HepG2 (cell line): ENCODE measurements around the gene SPRYD4. TPM values are rescaled to one million over a fixed set of nuclear protein-coding genes. Genes with fewer than 3 reads are reported as not detected.

Source experiments
- KAT8 ChIP-seq: IDR thresholded peaks from 2 replicates; pipeline ENCODE4 v1.6.1; 2016; ENCODE audit warnings: missing genetic modification reagents, missing compliant biosample characterization
- MEF2D ChIP-seq: sonication (generic); formaldehyde crosslinking; IDR thresholded peaks from 2 replicates; pipeline ENCODE4 v1.5.1; 2020; ENCODE audit warnings: mild to moderate bottlenecking, missing genetic modification reagents
- NKX3-1 ChIP-seq: sonication (generic); formaldehyde crosslinking; IDR thresholded peaks from 2 replicates; pipeline ENCODE4 v1.5.0; 2020; ENCODE audit warnings: missing genetic modification reagents
- RFX1 ChIP-seq: fragments of 450-650 bp; IDR thresholded peaks from 2 replicates; pipeline ENCODE4 v1.6.1; 2017
- SNAPC2 ChIP-seq: sonication (generic); formaldehyde crosslinking; IDR thresholded peaks from 2 replicates; pipeline ENCODE4 v1.8.1; 2022; ENCODE audit warnings: mild to moderate bottlenecking, missing genetic modification reagents
- TBL1XR1 ChIP-seq: fragments of 150-350 bp; IDR thresholded peaks from 2 replicates; pipeline ENCODE4 v1.6.1; 2014; ENCODE audit warnings: borderline replicate concordance, low read length; ENCODE audit not compliant: partially characterized antibody
- U2AF2 ChIP-seq: fragments of 200-400 bp; formaldehyde crosslinking; IDR thresholded peaks from 2 replicates; pipeline ENCODE4 v1.6.1; 2017; ENCODE audit warnings: low read depth, mild to moderate bottlenecking, low read length
- ZBTB20 ChIP-seq: sonication (generic); formaldehyde crosslinking; IDR thresholded peaks from 2 replicates; pipeline ENCODE4 v1.8.1; 2023; ENCODE audit warnings: missing genetic modification reagents, low read depth, mild to moderate bottlenecking, borderline replicate concordance
- ZFY ChIP-seq: sonication (generic); formaldehyde crosslinking; IDR thresholded peaks from 2 replicates; pipeline ENCODE4 v1.4.0; 2020; ENCODE audit warnings: missing genetic modification reagents
- ZIK1 ChIP-seq: sonication (generic); formaldehyde crosslinking; IDR thresholded peaks from 2 replicates; pipeline ENCODE4 v1.5.0; 2020; ENCODE audit warnings: mild to moderate bottlenecking, low read depth, missing genetic modification reagents, borderline replicate concordance
- ZNF652 ChIP-seq: IDR thresholded peaks from 2 replicates; pipeline ENCODE4 v1.6.1; 2016; ENCODE audit warnings: low read depth, borderline replicate concordance
- polyA plus RNA-seq, 8 experiments: library from polyadenylated mRNA; depleted of rRNA in 3 of 8; stranded (reverse) in 7 of 8; unstranded in 1 of 8; fragments of >200 nt; fragmentation: Illumina TruSeq in 4 of 8; extraction: Trizol in 4 of 8; gene quantifications; 2 replicates each; pipeline versions ENCODE4 v1.2.1 to v1.2.3, GENCODE V29; 2011 to 2016; ENCODE audit warnings: low read depth in 4 of 8, missing spikeins in 1 of 8, mixed read lengths in 1 of 8; ENCODE audit not compliant: insufficient read depth in 1 of 8
- total RNA-seq, 5 experiments: library from RNA; depleted of rRNA; stranded (reverse); fragments of >200 nt; fragmentation: Illumina TruSeq; extraction: Trizol; gene quantifications; 2 replicates each; pipeline ENCODE4 v1.2.3, GENCODE V29; 2016; ENCODE audit warnings: low read depth in 1 of 5
- TF ChIP-seq, protein P1 (sequence below): sonication (generic); formaldehyde crosslinking; IDR thresholded peaks from 2 replicates; pipeline ENCODE4 v1.8.1; 2023; ENCODE audit warnings: missing genetic modification reagents, inconsistent platforms, borderline replicate concordance
- TF ChIP-seq, protein P2 (sequence below): sonication (generic); formaldehyde crosslinking; IDR thresholded peaks from 2 replicates; pipeline ENCODE4 v1.8.1; 2023; ENCODE audit warnings: mild to moderate bottlenecking, inconsistent platforms, moderate library complexity, missing genetic modification reagents, borderline replicate concordance
- TF ChIP-seq, protein P3 (sequence below): sonication (generic); formaldehyde crosslinking; IDR thresholded peaks from 2 replicates; pipeline ENCODE4 v1.8.0; 2022; ENCODE audit warnings: mild to moderate bottlenecking, missing genetic modification reagents, moderate library complexity
- TF ChIP-seq, protein P4 (sequence below): sonication (generic); formaldehyde crosslinking; IDR thresholded peaks from 2 replicates; pipeline ENCODE4 v1.4.0; 2020; ENCODE audit warnings: missing genetic modification reagents
- TF ChIP-seq, protein P5 (sequence below): sonication (generic); formaldehyde crosslinking; IDR thresholded peaks from 2 replicates; pipeline ENCODE4 v1.5.1; 2020; ENCODE audit warnings: mild to moderate bottlenecking, missing genetic modification reagents, moderate library complexity
- TF ChIP-seq, protein P6 (sequence below): sonication (generic); formaldehyde crosslinking; IDR thresholded peaks from 2 replicates; pipeline ENCODE4 v1.5.0; 2020; ENCODE audit warnings: missing genetic modification reagents
- TF ChIP-seq, protein P7 (sequence below): sonication (generic); formaldehyde crosslinking; IDR thresholded peaks from 2 replicates; pipeline ENCODE4 v1.4.0; 2020; ENCODE audit warnings: missing genetic modification reagents, borderline replicate concordance

Gene SPRYD4
- total and polyA plus RNA-seq, 2 of the 13 experiments (the other 11 are each of a cell fraction or from before 2014, with no cell fraction given) = 3.9 to 4.5 TPM

DNA sequence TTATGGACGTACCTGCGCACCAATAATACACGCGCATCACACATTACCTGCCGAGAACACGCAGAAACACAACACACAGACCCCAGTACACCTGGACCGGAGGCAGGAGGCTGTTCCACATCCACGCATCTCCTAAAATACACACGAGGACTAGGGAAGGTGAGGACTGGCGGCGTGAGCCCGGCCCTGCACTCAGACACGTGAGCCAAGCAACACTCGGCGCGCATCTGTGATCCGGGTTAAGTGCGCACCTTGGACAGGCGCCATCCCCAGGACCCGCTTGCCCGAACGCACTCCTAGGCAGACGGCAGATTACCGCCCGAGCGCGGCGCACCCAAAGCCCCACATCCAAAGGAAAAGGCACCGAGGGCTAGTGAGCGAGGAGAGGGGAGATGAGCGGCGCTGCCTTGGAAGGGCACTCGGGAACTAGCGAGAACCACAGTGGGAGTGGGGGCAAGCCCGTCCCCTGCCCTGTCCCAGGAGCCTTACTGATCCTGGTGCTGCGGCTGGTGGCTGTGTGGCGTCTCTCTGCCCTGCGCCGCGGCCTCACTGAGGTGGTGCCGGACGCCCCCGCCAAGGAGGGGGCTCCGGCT, 19.2 kb downstream of the SPRYD4 start (continued):
- TF ChIP-seq NKX3-1 (CRISPR knock-in tag) = no peak
- TF ChIP-seq, protein P1, sequence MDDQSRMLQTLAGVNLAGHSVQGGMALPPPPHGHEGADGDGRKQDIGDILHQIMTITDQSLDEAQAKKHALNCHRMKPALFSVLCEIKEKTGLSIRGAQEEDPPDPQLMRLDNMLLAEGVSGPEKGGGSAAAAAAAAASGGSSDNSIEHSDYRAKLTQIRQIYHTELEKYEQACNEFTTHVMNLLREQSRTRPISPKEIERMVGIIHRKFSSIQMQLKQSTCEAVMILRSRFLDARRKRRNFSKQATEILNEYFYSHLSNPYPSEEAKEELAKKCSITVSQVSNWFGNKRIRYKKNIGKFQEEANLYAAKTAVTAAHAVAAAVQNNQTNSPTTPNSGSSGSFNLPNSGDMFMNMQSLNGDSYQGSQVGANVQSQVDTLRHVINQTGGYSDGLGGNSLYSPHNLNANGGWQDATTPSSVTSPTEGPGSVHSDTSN = no peak
- TF ChIP-seq ZNF652 = no peak
- TF ChIP-seq MEF2D = peak; percentile 44; the same call in 1 of the 2 replicates
- TF ChIP-seq ZIK1 (CRISPR knock-in tag) = peak; percentile 59; the same call in 1 of the 2 replicates
- no peak for TF ChIP-seq TBL1XR1
- TF ChIP-seq, protein P2, sequence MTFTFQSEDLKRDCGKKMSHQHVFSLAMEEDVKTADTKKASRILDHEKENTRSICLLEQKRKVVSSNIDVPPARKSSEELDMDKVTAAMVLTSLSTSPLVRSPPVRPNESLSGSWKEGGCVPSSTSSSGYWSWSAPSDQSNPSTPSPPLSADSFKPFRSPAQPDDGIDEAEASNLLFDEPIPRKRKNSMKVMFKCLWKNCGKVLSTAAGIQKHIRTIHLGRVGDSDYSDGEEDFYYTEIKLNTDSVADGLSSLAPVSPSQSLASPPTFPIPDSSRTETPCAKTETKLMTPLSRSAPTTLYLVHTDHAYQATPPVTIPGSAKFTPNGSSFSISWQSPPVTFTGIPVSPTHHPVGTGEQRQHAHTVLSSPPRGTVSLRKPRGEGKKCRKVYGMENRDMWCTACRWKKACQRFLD (CRISPR knock-in tag) = 0 out of 2 replicates have a peak, but pooled peaks have one; percentile 52
- no peak for TF ChIP-seq U2AF2
- no peak for TF ChIP-seq SNAPC2
- TF ChIP-seq, protein P3, sequence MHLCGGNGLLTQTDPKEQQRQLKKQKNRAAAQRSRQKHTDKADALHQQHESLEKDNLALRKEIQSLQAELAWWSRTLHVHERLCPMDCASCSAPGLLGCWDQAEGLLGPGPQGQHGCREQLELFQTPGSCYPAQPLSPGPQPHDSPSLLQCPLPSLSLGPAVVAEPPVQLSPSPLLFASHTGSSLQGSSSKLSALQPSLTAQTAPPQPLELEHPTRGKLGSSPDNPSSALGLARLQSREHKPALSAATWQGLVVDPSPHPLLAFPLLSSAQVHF = 0 out of 2 replicates have a peak, but pooled peaks have one; percentile 23
- TF ChIP-seq KAT8 (CRISPR knock-in tag) = peak; percentile 10
- TF ChIP-seq, protein P4, sequence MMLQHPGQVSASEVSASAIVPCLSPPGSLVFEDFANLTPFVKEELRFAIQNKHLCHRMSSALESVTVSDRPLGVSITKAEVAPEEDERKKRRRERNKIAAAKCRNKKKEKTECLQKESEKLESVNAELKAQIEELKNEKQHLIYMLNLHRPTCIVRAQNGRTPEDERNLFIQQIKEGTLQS (CRISPR knock-in tag) = peak; percentile 50; the same call in 1 of the 2 replicates
- TF ChIP-seq, protein P5, sequence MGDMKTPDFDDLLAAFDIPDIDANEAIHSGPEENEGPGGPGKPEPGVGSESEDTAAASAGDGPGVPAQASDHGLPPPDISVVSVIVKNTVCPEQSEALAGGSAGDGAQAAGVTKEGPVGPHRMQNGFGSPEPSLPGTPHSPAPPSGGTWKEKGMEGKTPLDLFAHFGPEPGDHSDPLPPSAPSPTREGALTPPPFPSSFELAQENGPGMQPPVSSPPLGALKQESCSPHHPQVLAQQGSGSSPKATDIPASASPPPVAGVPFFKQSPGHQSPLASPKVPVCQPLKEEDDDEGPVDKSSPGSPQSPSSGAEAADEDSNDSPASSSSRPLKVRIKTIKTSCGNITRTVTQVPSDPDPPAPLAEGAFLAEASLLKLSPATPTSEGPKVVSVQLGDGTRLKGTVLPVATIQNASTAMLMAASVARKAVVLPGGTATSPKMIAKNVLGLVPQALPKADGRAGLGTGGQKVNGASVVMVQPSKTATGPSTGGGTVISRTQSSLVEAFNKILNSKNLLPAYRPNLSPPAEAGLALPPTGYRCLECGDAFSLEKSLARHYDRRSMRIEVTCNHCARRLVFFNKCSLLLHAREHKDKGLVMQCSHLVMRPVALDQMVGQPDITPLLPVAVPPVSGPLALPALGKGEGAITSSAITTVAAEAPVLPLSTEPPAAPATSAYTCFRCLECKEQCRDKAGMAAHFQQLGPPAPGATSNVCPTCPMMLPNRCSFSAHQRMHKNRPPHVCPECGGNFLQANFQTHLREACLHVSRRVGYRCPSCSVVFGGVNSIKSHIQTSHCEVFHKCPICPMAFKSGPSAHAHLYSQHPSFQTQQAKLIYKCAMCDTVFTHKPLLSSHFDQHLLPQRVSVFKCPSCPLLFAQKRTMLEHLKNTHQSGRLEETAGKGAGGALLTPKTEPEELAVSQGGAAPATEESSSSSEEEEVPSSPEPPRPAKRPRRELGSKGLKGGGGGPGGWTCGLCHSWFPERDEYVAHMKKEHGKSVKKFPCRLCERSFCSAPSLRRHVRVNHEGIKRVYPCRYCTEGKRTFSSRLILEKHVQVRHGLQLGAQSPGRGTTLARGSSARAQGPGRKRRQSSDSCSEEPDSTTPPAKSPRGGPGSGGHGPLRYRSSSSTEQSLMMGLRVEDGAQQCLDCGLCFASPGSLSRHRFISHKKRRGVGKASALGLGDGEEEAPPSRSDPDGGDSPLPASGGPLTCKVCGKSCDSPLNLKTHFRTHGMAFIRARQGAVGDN = peak; percentile 73; the same call in 1 of the 2 replicates
- TF ChIP-seq ZFY (CRISPR knock-in tag) = peak; percentile 37
- TF ChIP-seq, protein P6, sequence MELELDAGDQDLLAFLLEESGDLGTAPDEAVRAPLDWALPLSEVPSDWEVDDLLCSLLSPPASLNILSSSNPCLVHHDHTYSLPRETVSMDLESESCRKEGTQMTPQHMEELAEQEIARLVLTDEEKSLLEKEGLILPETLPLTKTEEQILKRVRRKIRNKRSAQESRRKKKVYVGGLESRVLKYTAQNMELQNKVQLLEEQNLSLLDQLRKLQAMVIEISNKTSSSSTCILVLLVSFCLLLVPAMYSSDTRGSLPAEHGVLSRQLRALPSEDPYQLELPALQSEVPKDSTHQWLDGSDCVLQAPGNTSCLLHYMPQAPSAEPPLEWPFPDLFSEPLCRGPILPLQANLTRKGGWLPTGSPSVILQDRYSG (CRISPR knock-in tag) = 0 out of 2 replicates have a peak, but pooled peaks have one; percentile 18
- 0 out of 2 replicates have a peak, but pooled peaks have one; percentile 59 for TF ChIP-seq ZBTB20
- TF ChIP-seq RFX1 = no peak
- TF ChIP-seq, protein P7, sequence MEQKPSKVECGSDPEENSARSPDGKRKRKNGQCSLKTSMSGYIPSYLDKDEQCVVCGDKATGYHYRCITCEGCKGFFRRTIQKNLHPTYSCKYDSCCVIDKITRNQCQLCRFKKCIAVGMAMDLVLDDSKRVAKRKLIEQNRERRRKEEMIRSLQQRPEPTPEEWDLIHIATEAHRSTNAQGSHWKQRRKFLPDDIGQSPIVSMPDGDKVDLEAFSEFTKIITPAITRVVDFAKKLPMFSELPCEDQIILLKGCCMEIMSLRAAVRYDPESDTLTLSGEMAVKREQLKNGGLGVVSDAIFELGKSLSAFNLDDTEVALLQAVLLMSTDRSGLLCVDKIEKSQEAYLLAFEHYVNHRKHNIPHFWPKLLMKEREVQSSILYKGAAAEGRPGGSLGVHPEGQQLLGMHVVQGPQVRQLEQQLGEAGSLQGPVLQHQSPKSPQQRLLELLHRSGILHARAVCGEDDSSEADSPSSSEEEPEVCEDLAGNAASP (CRISPR knock-in tag) = no peak
